Stomach (tissue), 4 donors: ENCODE results near the gene METTL16.

Source experiments
- POLR2A ChIP-seq, 4 donors: fragments of 450-650 bp; IDR thresholded peaks; one replicate each; pipeline ENCODE4 v1.6.1; 2016; ENCODE audit warnings: antibody characterized with exemption in 4 of 4, control low read depth in 2 of 4, mild to moderate bottlenecking in 1 of 4, moderate library complexity in 1 of 4
- POLR2AphosphoS5 ChIP-seq, 3 donors: sonication (generic); formaldehyde crosslinking; IDR thresholded peaks; one replicate each; pipeline ENCODE4 v1.6.1; 2016; ENCODE audit warnings: antibody characterized with exemption in 3 of 3
- TF ChIP-seq, protein P1 (sequence below), 7 experiments: fragments of 450-650 bp in 4 of 7; fragments of 200-600 bp in 3 of 7; sonication (generic) in 3 of 7; IDR thresholded peaks; one replicate each; pipeline ENCODE4 v1.5.1; 2016 to 2019; ENCODE audit warnings: antibody characterized with exemption in 7 of 7, control low read depth in 2 of 7, mild to moderate bottlenecking in 1 of 7

DNA sequence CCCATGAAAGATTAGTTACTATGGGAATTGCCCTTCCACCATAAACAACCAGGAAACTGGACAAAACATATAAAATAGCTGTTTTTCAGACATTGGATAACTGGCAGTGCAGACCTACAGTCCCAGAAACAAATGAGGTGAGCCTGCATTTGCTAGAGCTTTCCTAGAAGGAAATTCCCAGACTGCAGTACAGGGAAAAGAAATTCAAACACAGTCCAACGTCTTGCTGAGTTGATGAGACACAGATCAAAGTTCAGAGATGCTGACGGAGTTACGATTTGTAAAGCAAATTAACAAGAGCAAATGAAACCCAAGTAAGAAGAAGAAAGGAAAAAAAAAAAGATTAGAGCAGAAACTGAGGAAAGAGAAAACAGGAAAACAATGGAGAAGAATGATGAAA is 69.5 kb downstream of the METTL16 start:
- no peak for TF ChIP-seq POLR2A (IDR thresholded peaks at IDR 0.05)
- TF ChIP-seq, protein P1, sequence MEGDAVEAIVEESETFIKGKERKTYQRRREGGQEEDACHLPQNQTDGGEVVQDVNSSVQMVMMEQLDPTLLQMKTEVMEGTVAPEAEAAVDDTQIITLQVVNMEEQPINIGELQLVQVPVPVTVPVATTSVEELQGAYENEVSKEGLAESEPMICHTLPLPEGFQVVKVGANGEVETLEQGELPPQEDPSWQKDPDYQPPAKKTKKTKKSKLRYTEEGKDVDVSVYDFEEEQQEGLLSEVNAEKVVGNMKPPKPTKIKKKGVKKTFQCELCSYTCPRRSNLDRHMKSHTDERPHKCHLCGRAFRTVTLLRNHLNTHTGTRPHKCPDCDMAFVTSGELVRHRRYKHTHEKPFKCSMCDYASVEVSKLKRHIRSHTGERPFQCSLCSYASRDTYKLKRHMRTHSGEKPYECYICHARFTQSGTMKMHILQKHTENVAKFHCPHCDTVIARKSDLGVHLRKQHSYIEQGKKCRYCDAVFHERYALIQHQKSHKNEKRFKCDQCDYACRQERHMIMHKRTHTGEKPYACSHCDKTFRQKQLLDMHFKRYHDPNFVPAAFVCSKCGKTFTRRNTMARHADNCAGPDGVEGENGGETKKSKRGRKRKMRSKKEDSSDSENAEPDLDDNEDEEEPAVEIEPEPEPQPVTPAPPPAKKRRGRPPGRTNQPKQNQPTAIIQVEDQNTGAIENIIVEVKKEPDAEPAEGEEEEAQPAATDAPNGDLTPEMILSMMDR (IDR thresholded peaks at IDR 0.05) = no peak
- no peak for TF ChIP-seq POLR2AphosphoS5 (IDR thresholded peaks at IDR 0.05)
